HCT116 (cell line): Measurements from ENCODE around the gene SLC15A3. TPM values are rescaled to one million over a fixed set of nuclear protein-coding genes. Genes with fewer than 3 reads are reported as not detected.

ENCODE experiments used
- ATAC-seq: fragments of 200-7000 bp; cut with Tn5 transposase; 2 replicates; pipeline ENCODE4 v1.9.1; 2020; ENCODE audit warnings: mild to moderate bottlenecking, moderate library complexity
- BruUV-seq: library from RNA; stranded (reverse); fragments of 400-500 nt; replicated peaks from 2 replicates; lab custom pipeline; 2021; lab: Mats Ljungman, UMichigan
- CTCF ChIA-PET: fragments of 300-600 bp; sonication (Branson Sonifier 250); formaldehyde crosslinking; loops from one replicate; lab custom pipeline; 2021; ENCODE audit warnings: antibody characterized with exemption; lab: Charles Lee
- POLR2A ChIA-PET: fragments of 300-600, 350-600 bp; sonication (Branson Sonifier 250); formaldehyde crosslinking; loops from one replicate; lab custom pipeline; 2021; ENCODE audit warnings: antibody characterized with exemption; lab: Charles Lee
- RAD21 ChIA-PET, 2 experiments: fragments of 300-600 bp; sonication (Branson Sonifier 250); formaldehyde crosslinking; loops; one replicate each; lab custom pipeline; 2023; ENCODE audit warnings: low total read pairs in 2 of 2; ENCODE audit not compliant: uncharacterized antibody in 2 of 2, unreplicated experiment in 2 of 2, low non-redundant PET in 1 of 2; lab: Charles Lee
- DNase-seq: peaks from one replicate; pipeline ENCODE4 v3.0.0-alpha.2; 2010; ENCODE audit warnings: low read depth, low spot score
- H2AFZ ChIP-seq: fragments of 200-600 bp; shearing (Covaris generic), sonication (generic); 2 replicates; pipeline ENCODE4 v1.6.1; 2017; ENCODE audit warnings: low read depth, mixed run types, mixed read lengths, antibody characterized with exemption, low read length; ENCODE audit not compliant: poor library complexity, severe bottlenecking
- H3K27ac ChIP-seq: 2 replicates; pipeline ENCODE4 v1.5.1; 2012; ENCODE audit warnings: low read depth, low read length
- H3K27me3 ChIP-seq: fragments of 200-600 bp; sonication (generic); 2 replicates; pipeline ENCODE4 v1.6.1; 2016; ENCODE audit warnings: mixed run types, low read length, mixed read lengths; ENCODE audit not compliant: insufficient read depth
- H3K36me3 ChIP-seq, 2 experiments: fragments of 200-500 bp in 1 of 2; fragments of 200-600 bp in 1 of 2; sonication (Bioruptor generic) in 1 of 2; sonication (generic) in 1 of 2; 2 replicates each; pipeline versions ENCODE4 v1.5.1 to v1.6.1; 2014 to 2016; ENCODE audit warnings: low read length in 2 of 2, inconsistent platforms in 1 of 2, mixed read lengths in 1 of 2, mixed run types in 1 of 2; ENCODE audit not compliant: insufficient read depth in 2 of 2, control insufficient read depth in 1 of 2
- H3K4me1 ChIP-seq, 2 experiments: fragments of 200-600 bp in 1 of 2; sonication (generic) in 1 of 2; 2 replicates each; pipeline versions ENCODE4 v1.5.1 to v1.6.1; 2012 to 2017; ENCODE audit warnings: low read length in 2 of 2, inconsistent platforms in 1 of 2, mild to moderate bottlenecking in 1 of 2, mixed read lengths in 1 of 2, mixed run types in 1 of 2, moderate library complexity in 1 of 2; ENCODE audit not compliant: insufficient read depth in 2 of 2, control insufficient read depth in 1 of 2
- H3K4me2 ChIP-seq: fragments of 200-600 bp; sonication (generic); 2 replicates; pipeline ENCODE4 v1.6.1; 2017; ENCODE audit warnings: mixed run types, low read length, mixed read lengths
- H3K4me3 ChIP-seq, 2 experiments: fragments of 200-600 bp in 1 of 2; sonication (generic) in 1 of 2; replicated peaks in 1 of 2; 2 replicates each; pipeline ENCODE4 v1.5.1; 2011 to 2016; ENCODE audit warnings: low read length in 2 of 2, control low read depth in 1 of 2, low read depth in 1 of 2, mild to moderate bottlenecking in 1 of 2, mixed read lengths in 1 of 2, mixed run types in 1 of 2
- H3K79me2 ChIP-seq: fragments of 200-600 bp; sonication (generic); 2 replicates; pipeline ENCODE4 v1.6.1; 2017; ENCODE audit warnings: mild to moderate bottlenecking, mixed run types, low read length, moderate library complexity, mixed read lengths; ENCODE audit not compliant: insufficient read depth
- H3K9ac ChIP-seq: fragments of 200-600 bp; sonication (generic); 2 replicates; pipeline ENCODE4 v1.6.1; 2016; ENCODE audit warnings: low read length, mixed read lengths
- H3K9me2 ChIP-seq: fragments of 200-600 bp; sonication (generic), shearing (Covaris generic); 2 replicates; pipeline ENCODE4 v1.6.1; 2017; ENCODE audit warnings: mixed run types, mild to moderate bottlenecking, moderate library complexity; ENCODE audit not compliant: insufficient read depth
- H3K9me3 ChIP-seq, 2 experiments: fragments of 200-500 bp in 1 of 2; fragments of 200-600 bp in 1 of 2; sonication (Bioruptor generic) in 1 of 2; sonication (generic) in 1 of 2; 2 replicates each; pipeline ENCODE4 v1.6.1; 2014 to 2017; ENCODE audit warnings: low read length in 2 of 2, mixed read lengths in 2 of 2, inconsistent platforms in 1 of 2, low read depth in 1 of 2, mild to moderate bottlenecking in 1 of 2, mixed run types in 1 of 2, moderate library complexity in 1 of 2; ENCODE audit not compliant: control insufficient read depth in 1 of 2, insufficient read depth in 1 of 2
- H4K20me1 ChIP-seq: fragments of 200-600 bp; sonication (generic), shearing (Covaris generic); 2 replicates; pipeline ENCODE4 v1.6.1; 2017; ENCODE audit warnings: mixed run types, mild to moderate bottlenecking, moderate library complexity; ENCODE audit not compliant: insufficient read depth
- CBX3 ChIP-seq: IDR thresholded peaks from 2 replicates; pipeline ENCODE4 v1.6.1; 2012; ENCODE audit warnings: low read depth
- CEBPB ChIP-seq: IDR thresholded peaks from 2 replicates; pipeline ENCODE4 v1.6.1; 2012; ENCODE audit warnings: low read depth
- CTCF ChIP-seq, 3 experiments: fragments of 200-600 bp in 1 of 3; sonication (generic) in 1 of 3; IDR thresholded peaks in 2 of 3; conservative IDR thresholded peaks in 1 of 3; 2 replicates each; pipeline ENCODE4 v1.5.1; 2012 to 2017; ENCODE audit warnings: low read depth in 2 of 3, low read length in 2 of 3, antibody characterized with exemption in 1 of 3, borderline replicate concordance in 1 of 3, control low read depth in 1 of 3, mild to moderate bottlenecking in 1 of 3, mixed read lengths in 1 of 3, mixed run types in 1 of 3, moderate library complexity in 1 of 3; ENCODE audit not compliant: insufficient read depth in 1 of 3
- EGR1 ChIP-seq: IDR thresholded peaks from 2 replicates; pipeline ENCODE4 v1.6.1; 2012; ENCODE audit warnings: low read depth
- ELF1 ChIP-seq: IDR thresholded peaks from 2 replicates; pipeline ENCODE4 v1.6.1; 2012; ENCODE audit warnings: low read depth, borderline replicate concordance
- EZH2 ChIP-seq: fragments of 200-600 bp; sonication (generic); IDR thresholded peaks from 2 replicates; pipeline ENCODE4 v1.6.1; 2017; ENCODE audit warnings: antibody characterized with exemption, mixed run types
- EZH2phosphoT487 ChIP-seq: fragments of 200-600 bp; IDR thresholded peaks from 2 replicates; pipeline ENCODE4 v1.6.1; 2018; ENCODE audit warnings: antibody characterized with exemption, borderline replicate concordance
- FOSL1 ChIP-seq: IDR thresholded peaks from 2 replicates; pipeline ENCODE4 v1.6.1; 2012; ENCODE audit warnings: low read depth
- JUND ChIP-seq: IDR thresholded peaks from 2 replicates; pipeline ENCODE4 v1.6.1; 2012
- RAD21 ChIP-seq: IDR thresholded peaks from 2 replicates; pipeline ENCODE4 v1.6.1; 2012; ENCODE audit warnings: low read depth, mild to moderate bottlenecking
- SIN3A ChIP-seq: IDR thresholded peaks from 2 replicates; pipeline ENCODE4 v1.6.1; 2012; ENCODE audit warnings: low read depth
- SP1 ChIP-seq: IDR thresholded peaks from 2 replicates; pipeline ENCODE4 v1.6.1; 2012; ENCODE audit warnings: low read depth
- TCF7L2 ChIP-seq: IDR thresholded peaks from 2 replicates; pipeline ENCODE4 v1.7.0; 2011; ENCODE audit warnings: borderline replicate concordance, inconsistent platforms; ENCODE audit not compliant: insufficient read depth, insufficient read length; ENCODE audit errors: extremely low read depth
- ZFX ChIP-seq: fragments of 450-650 bp; IDR thresholded peaks from 2 replicates; pipeline ENCODE4 v1.6.1; 2017
- ZNF274 ChIP-seq: fragments of 200-500 bp; sonication (Bioruptor generic); IDR thresholded peaks from 2 replicates; pipeline ENCODE4 v1.6.1; 2014; ENCODE audit warnings: mild to moderate bottlenecking, low read depth, low read length, inconsistent platforms
- intact Hi-C: fragments of 100-400 bp; cut with micrococcal nuclease; formaldehyde crosslinking; loops from 2 replicates; pipeline ENCODE4 v1.10.0; 2022
- total RNA-seq: library from RNA; stranded (reverse); gene quantifications from one replicate; pipeline ENCODE4 v1.2.1, GENCODE V29; 2021; ENCODE audit not compliant: unreplicated experiment
- TF ChIP-seq, protein P1 (sequence below): IDR thresholded peaks from 2 replicates; pipeline ENCODE4 v1.6.1; 2012
- TF ChIP-seq, protein P2 (sequence below): IDR thresholded peaks from 2 replicates; pipeline ENCODE4 v1.6.1; 2012
- TF ChIP-seq, protein P3 (sequence below): IDR thresholded peaks from 2 replicates; pipeline ENCODE4 v1.6.1; 2011; ENCODE audit warnings: mild to moderate bottlenecking, low read length, moderate library complexity; ENCODE audit not compliant: insufficient replicate concordance; ENCODE audit errors: extremely low read depth

Gene SLC15A3
- total RNA-seq, 1 experiment from 2014 or later = not detected

DNA sequence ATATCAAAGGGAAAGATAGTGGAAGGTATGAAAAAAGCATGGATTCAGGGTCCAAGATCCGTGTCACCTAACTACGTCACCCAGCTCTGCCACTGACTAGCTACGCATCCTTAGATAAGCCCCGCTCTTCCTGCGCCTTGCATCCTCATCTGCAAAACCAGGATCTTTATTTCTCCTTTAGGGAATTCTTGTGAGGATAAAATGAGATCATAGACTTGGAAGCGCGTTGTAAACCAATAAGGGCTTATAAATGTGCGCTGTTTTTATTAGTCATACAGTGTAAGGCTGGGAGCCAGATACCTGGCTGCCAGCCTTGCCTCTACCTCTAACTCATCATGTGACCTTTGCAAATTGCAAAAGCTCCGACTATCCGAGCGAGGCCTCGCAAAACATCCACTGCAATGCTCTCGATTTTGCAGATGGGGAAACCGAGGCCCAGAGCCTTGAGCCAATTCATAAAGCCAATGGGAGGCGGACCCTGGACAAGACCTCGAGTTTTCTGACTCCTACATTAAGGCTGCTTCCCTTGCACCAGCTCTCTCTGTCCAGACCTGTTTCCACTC, 46.3 kb downstream of the SLC15A3 start:
- DNase-seq (no peak), ATAC-seq (no peak; the same call in 1 of the 2 replicates)
- Histone ChIP-seq H3K9ac (peak overlapping the region; percentile 98), H3K4me1 (peaks cover 10 to 19% of the 10 kb centered on the region in 2 experiments), H3K36me3 (peaks cover 17 to 27% of the 10 kb centered on the region in 2 experiments; a peak in 3 of 4 replicates), H3K4me2 (peak overlapping the region; percentile 87), H2AFZ (no peak overlapping the region), H3K9me2 (no peaks in the 10 kb centered on the region), H4K20me1 (no peaks in the 10 kb centered on the region; the same call in 1 of the 2 replicates), H3K27ac (peak overlapping the region; percentile 90), H3K79me2 (peaks cover 50% of the 10 kb centered on the region), H3K4me3 (peak overlapping the region; percentile 84 to 92), H3K9me3 (no peaks in the 10 kb centered on the region), H3K27me3 (no peaks in the 10 kb centered on the region)
- POLR2A ChIA-PET = interaction anchor here (0.7 to 1.3 kb wide), 2 partner anchors 10 to 18 kb away, joined by 4 read pairs; no protein-coding TSS in a partner anchor
- BruUV-seq = no TSS peak
- RAD21 ChIA-PET = no interaction called here
- TF ChIP-seq TCF7L2 (no peak), SP1 (no peak), EZH2 (no peak), FOSL1 (no peak; the same call in 1 of the 2 replicates), EZH2phosphoT487 (no peak), ELF1 (no peak), JUND (no peak), CEBPB (no peak), CTCF (IDR thresholded peaks at IDR 0.05 in 2 of 3, conservative IDR thresholded peaks at IDR 0.05 in 1 of 3; ENCODE audit: borderline replicate concordance in 1 of 3, insufficient read depth in 1 of 3, low read depth in 2 of 3, low read length in 2 of 3) (no peak), CBX3 (no peak), SIN3A (no peak), RAD21 (no peak), EGR1 (no peak), ZNF274 (no peak), ZFX (no peak)
- TF ChIP-seq, protein P1, sequence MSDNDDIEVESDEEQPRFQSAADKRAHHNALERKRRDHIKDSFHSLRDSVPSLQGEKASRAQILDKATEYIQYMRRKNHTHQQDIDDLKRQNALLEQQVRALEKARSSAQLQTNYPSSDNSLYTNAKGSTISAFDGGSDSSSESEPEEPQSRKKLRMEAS = no peak
- TF ChIP-seq, protein P2, sequence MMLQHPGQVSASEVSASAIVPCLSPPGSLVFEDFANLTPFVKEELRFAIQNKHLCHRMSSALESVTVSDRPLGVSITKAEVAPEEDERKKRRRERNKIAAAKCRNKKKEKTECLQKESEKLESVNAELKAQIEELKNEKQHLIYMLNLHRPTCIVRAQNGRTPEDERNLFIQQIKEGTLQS = no peak
- TF ChIP-seq, protein P3, sequence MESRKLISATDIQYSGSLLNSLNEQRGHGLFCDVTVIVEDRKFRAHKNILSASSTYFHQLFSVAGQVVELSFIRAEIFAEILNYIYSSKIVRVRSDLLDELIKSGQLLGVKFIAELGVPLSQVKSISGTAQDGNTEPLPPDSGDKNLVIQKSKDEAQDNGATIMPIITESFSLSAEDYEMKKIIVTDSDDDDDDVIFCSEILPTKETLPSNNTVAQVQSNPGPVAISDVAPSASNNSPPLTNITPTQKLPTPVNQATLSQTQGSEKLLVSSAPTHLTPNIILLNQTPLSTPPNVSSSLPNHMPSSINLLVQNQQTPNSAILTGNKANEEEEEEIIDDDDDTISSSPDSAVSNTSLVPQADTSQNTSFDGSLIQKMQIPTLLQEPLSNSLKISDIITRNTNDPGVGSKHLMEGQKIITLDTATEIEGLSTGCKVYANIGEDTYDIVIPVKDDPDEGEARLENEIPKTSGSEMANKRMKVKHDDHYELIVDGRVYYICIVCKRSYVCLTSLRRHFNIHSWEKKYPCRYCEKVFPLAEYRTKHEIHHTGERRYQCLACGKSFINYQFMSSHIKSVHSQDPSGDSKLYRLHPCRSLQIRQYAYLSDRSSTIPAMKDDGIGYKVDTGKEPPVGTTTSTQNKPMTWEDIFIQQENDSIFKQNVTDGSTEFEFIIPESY = no peak
- intact Hi-C loops = no loop called here
- CTCF ChIA-PET = interaction anchor here (2.3 kb wide), 1 partner anchor 9 kb away, joined by 8 read pairs; no protein-coding TSS in a partner anchor
